IMR-90 (cell line): ENCODE measurements around the gene CRYBG2. TPM values are rescaled to one million over a fixed set of nuclear protein-coding genes. Genes with fewer than 3 reads are reported as not detected.

Experiments
- ATAC-seq: fragments of 200-7000 bp; cut with Tn5 transposase; 2 replicates; pipeline ENCODE4 v1.9.1; 2020; ENCODE audit warnings: low read depth, mild to moderate bottlenecking, moderate library complexity
- BruUV-seq: library from RNA; stranded (reverse); fragments of 400-500 nt; replicated peaks from 2 replicates; lab custom pipeline; 2021; lab: Mats Ljungman, UMichigan
- CTCF ChIA-PET: fragments of 300-600 bp; formaldehyde crosslinking; extraction: SDS; loops from one replicate; lab custom pipeline; 2021; ENCODE audit warnings: antibody characterized with exemption; lab: Yijun Ruan, JAX
- POLR2A ChIA-PET: fragments of 300-600 bp; sonication (Branson Sonifier 250); formaldehyde crosslinking; loops from one replicate; lab custom pipeline; 2022; ENCODE audit warnings: antibody characterized with exemption; ENCODE audit not compliant: unreplicated experiment; lab: Charles Lee
- DNase-seq: peaks from one replicate; pipeline ENCODE4 v3.0.0; 2013
- H2AFZ ChIP-seq: replicated peaks from 2 replicates; pipeline ENCODE3; 2013; ENCODE audit warnings: low read length, mild to moderate bottlenecking; ENCODE audit not compliant: poor library complexity
- H2AK5ac ChIP-seq: 2 replicates; pipeline ENCODE4 v1.6.1; 2013; ENCODE audit warnings: low read depth, low read length, inconsistent platforms
- H2AK9ac ChIP-seq: replicated peaks from 2 replicates; pipeline ENCODE3; 2013; ENCODE audit warnings: mild to moderate bottlenecking, low read depth, low read length, moderate library complexity; ENCODE audit not compliant: poor library complexity
- H2BK120ac ChIP-seq: 2 replicates; pipeline ENCODE4 v1.6.1; 2013; ENCODE audit warnings: low read depth, low read length, inconsistent platforms
- H2BK15ac ChIP-seq: 3 replicates; pipeline ENCODE4 v1.6.1; 2013; ENCODE audit warnings: low read depth, low read length, inconsistent platforms
- H2BK20ac ChIP-seq: 2 replicates; pipeline ENCODE4 v1.6.1; 2013; ENCODE audit warnings: low read depth, mild to moderate bottlenecking, inconsistent platforms, low read length, moderate library complexity
- H2BK5ac ChIP-seq: 2 replicates; pipeline ENCODE4 v1.6.1; 2013; ENCODE audit warnings: mild to moderate bottlenecking, low read depth, low read length, inconsistent platforms; ENCODE audit not compliant: poor library complexity, severe bottlenecking
- H3K14ac ChIP-seq: replicated peaks from 2 replicates; pipeline ENCODE4 v1.6.1; 2013; ENCODE audit warnings: low read depth, low read length, inconsistent platforms
- H3K18ac ChIP-seq: 2 replicates; pipeline ENCODE4 v1.6.1; 2013; ENCODE audit warnings: low read depth, low read length, control low read depth
- H3K23ac ChIP-seq: 2 replicates; pipeline ENCODE4 v1.6.1; 2013; ENCODE audit warnings: low read depth, low read length, inconsistent platforms
- H3K27ac ChIP-seq: 2 replicates; pipeline ENCODE4 v1.5.1; 2013; ENCODE audit warnings: mild to moderate bottlenecking, control low read depth, low read length; ENCODE audit not compliant: insufficient read depth
- H3K27me3 ChIP-seq: 2 replicates; pipeline ENCODE4 v1.6.1; 2013; ENCODE audit warnings: low read length; ENCODE audit not compliant: control insufficient read depth, insufficient read depth
- H3K36me3 ChIP-seq: 2 replicates; pipeline ENCODE4 v1.6.1; 2013; ENCODE audit warnings: low read length, mixed read lengths; ENCODE audit not compliant: control insufficient read depth, insufficient read depth
- H3K4ac ChIP-seq: 2 replicates; pipeline ENCODE4 v1.6.1; 2013; ENCODE audit warnings: low read depth, low read length, inconsistent platforms
- H3K4me1 ChIP-seq: 2 replicates; pipeline ENCODE4 v1.6.1; 2013; ENCODE audit warnings: low read length, mixed read lengths; ENCODE audit not compliant: control insufficient read depth, insufficient read depth
- H3K4me2 ChIP-seq: 2 replicates; pipeline ENCODE4 v1.6.1; 2013; ENCODE audit warnings: low read depth, mild to moderate bottlenecking, control low read depth, low read length, moderate library complexity
- H3K4me3 ChIP-seq: 2 replicates; pipeline ENCODE4 v1.5.1; 2013; ENCODE audit warnings: low read depth, mild to moderate bottlenecking, control low read depth, low read length, moderate library complexity; ENCODE audit not compliant: insufficient read depth
- H3K56ac ChIP-seq: 2 replicates; pipeline ENCODE4 v1.6.1; 2013; ENCODE audit warnings: low read length, inconsistent platforms; ENCODE audit not compliant: insufficient read depth; ENCODE audit errors: extremely low read depth
- H3K79me1 ChIP-seq, 2 experiments: 2 replicates each; pipeline ENCODE4 v1.6.1; 2013; ENCODE audit warnings: low read length in 2 of 2, inconsistent platforms in 1 of 2, low read depth in 1 of 2
- H3K9ac ChIP-seq: 2 replicates; pipeline ENCODE4 v1.6.1; 2013; ENCODE audit warnings: low read depth, low read length, control low read depth
- H3K9me1 ChIP-seq: 2 replicates; pipeline ENCODE4 v1.6.1; 2013; ENCODE audit warnings: low read length, inconsistent platforms; ENCODE audit not compliant: insufficient read depth
- H3K9me3 ChIP-seq: 2 replicates; pipeline ENCODE4 v1.6.1; 2013; ENCODE audit warnings: low read length; ENCODE audit not compliant: control insufficient read depth, insufficient read depth
- H4K20me1 ChIP-seq: 2 replicates; pipeline ENCODE4 v1.6.1; 2013; ENCODE audit warnings: low read length, inconsistent platforms; ENCODE audit not compliant: insufficient read depth
- H4K5ac ChIP-seq: 2 replicates; pipeline ENCODE4 v1.6.1; 2013; ENCODE audit warnings: mild to moderate bottlenecking, low read depth, low read length, control low read depth
- H4K8ac ChIP-seq, 2 experiments: 2 replicates each; pipeline ENCODE4 v1.6.1; 2013; ENCODE audit warnings: low read depth in 2 of 2, low read length in 2 of 2, control low read depth in 1 of 2, inconsistent platforms in 1 of 2
- H4K91ac ChIP-seq: 2 replicates; pipeline ENCODE4 v1.6.1; 2013; ENCODE audit warnings: low read depth, low read length, inconsistent platforms; ENCODE audit not compliant: insufficient read depth
- BHLHE40 ChIP-seq: fragments of 150-350 bp; IDR thresholded peaks from 2 replicates; pipeline ENCODE4 v1.6.1; 2016; ENCODE audit warnings: mild to moderate bottlenecking, low read depth, low read length
- CEBPB ChIP-seq: IDR thresholded peaks from 2 replicates; pipeline ENCODE4 v1.6.1; 2012; ENCODE audit warnings: low read depth, low read length, improper control_type of control experiment
- CHD1 ChIP-seq: IDR thresholded peaks from 2 replicates; pipeline ENCODE4 v1.6.1; 2012; ENCODE audit warnings: low read depth, low read length, improper control_type of control experiment
- MXI1 ChIP-seq: IDR thresholded peaks from 2 replicates; pipeline ENCODE4 v1.6.1; 2012; ENCODE audit warnings: low read depth, mild to moderate bottlenecking, low read length, moderate library complexity, borderline replicate concordance
- POLR2A ChIP-seq: IDR thresholded peaks from 2 replicates; pipeline ENCODE4 v1.6.1; 2012; ENCODE audit warnings: mild to moderate bottlenecking, low read depth, low read length
- RCOR1 ChIP-seq: IDR thresholded peaks from 2 replicates; pipeline ENCODE4 v1.6.1; 2012; ENCODE audit warnings: mild to moderate bottlenecking, low read length, improper control_type of control experiment; ENCODE audit not compliant: insufficient replicate concordance
- USF2 ChIP-seq: fragments of 150-350 bp; IDR thresholded peaks from 2 replicates; pipeline ENCODE4 v1.6.1; 2017; ENCODE audit warnings: mild to moderate bottlenecking, antibody characterized with exemption, low read length, low read depth
- WGBS, 2 experiments: methylation state at CpG; one replicate each; pipeline versions ENCODE4 v1.1.5 to v1.1.7; 2013; ENCODE audit warnings: missing lambda C conversion rate in 2 of 2; ENCODE audit not compliant: insufficient read length in 1 of 2; ENCODE audit errors: extremely low coverage in 2 of 2; 5-methylcytosine and 5-hydroxymethylcytosine counted together
- dilution Hi-C: fragments of 300-500 bp; cut with HindIII; formaldehyde crosslinking; loops from one replicate; pipeline ENCODE4 v1.14.3; 2018; ENCODE audit warnings: low sequenced_read_pairs; ENCODE audit not compliant: unreplicated experiment
- in situ Hi-C: fragments of 300-500 bp; cut with MboI; formaldehyde crosslinking; loops from 3 replicates; pipeline ENCODE4 v1.14.3; 2019; ENCODE audit warnings: low sequenced_read_pairs, inconsistent platforms, mixed read lengths
- intact Hi-C: fragments of 100-400 bp; cut with micrococcal nuclease; formaldehyde crosslinking; loops from 2 replicates; pipeline ENCODE4 v1.10.0; 2022
- polyA plus RNA-seq, 3 experiments: library from polyadenylated mRNA; depleted of rRNA; stranded (reverse); fragments of >200 nt; gene quantifications; 2 replicates each; pipeline ENCODE4 v1.2.3, GENCODE V29; 2012; ENCODE audit warnings: low replicate concordance in 1 of 3
- total RNA-seq: library from RNA; depleted of rRNA; stranded (reverse); fragments of >200 nt; gene quantifications from 2 replicates; pipeline ENCODE4 v1.2.3, GENCODE V29; 2012

CRYBG2 gene
- total and polyA plus RNA-seq, 2 of the 4 experiments (the other 2 are of a cell fraction) = not detected

GRCh38 chr1:26290882-26291261, 63.1 kb downstream of the CRYBG2 start:
- Histone ChIP-seq H3K4ac (no peak overlapping the region), H3K9me3 (no peaks in the 10 kb centered on the region), H3K14ac (no peak overlapping the region), H3K56ac (no peak overlapping the region), H3K4me3 (no peak overlapping the region), H3K27me3 (no peaks in the 10 kb centered on the region), H4K5ac (no peak overlapping the region), H4K8ac (no peak overlapping the region), H2BK5ac (no peak overlapping the region), H4K91ac (no peak overlapping the region), H3K36me3 (no peaks in the 10 kb centered on the region; the same call in 1 of the 2 replicates), H3K23ac (no peak overlapping the region), H2AFZ (no peak overlapping the region), H4K20me1 (no peaks in the 10 kb centered on the region), H2AK9ac (no peak overlapping the region), H3K18ac (no peak overlapping the region), H3K4me2 (no peak overlapping the region), H3K79me1 (peaks cover 0 to 10% of the 10 kb centered on the region in 2 experiments; a peak in 2 of 4 replicates), H3K4me1 (no peaks in the 10 kb centered on the region; the same call in 1 of the 2 replicates), H3K9ac (no peak overlapping the region), H2BK120ac (no peak overlapping the region), H3K9me1 (peaks cover 6% of the 10 kb centered on the region; the same call in 1 of the 2 replicates), H2BK15ac (no peak overlapping the region), H2BK20ac (no peak overlapping the region), H3K27ac (no peak overlapping the region), H2AK5ac (no peak overlapping the region)
- TF ChIP-seq CHD1 = no peak
- TF ChIP-seq MXI1 = no peak
- no peak for TF ChIP-seq CEBPB
- TF ChIP-seq POLR2A = no peak
- TF ChIP-seq USF2 = no peak
- no peak for TF ChIP-seq RCOR1
- TF ChIP-seq BHLHE40 = no peak
- ChIA-PET POLR2A (no interaction called here), CTCF (no interaction called here)
- DNase-seq (no peak), ATAC-seq (no peak)
- WGBS, 2 experiments = 100% methylated on average over 1 of the region's 11 CpGs; no CpG with 5 or more reads in 1 of the 2 experiments
- intact Hi-C loops = no loop called here
- in situ Hi-C loops = no loop called here
- no TSS peak for BruUV-seq
- dilution Hi-C loops = no loop called here
